Measurements from ENCODE around the gene HIPK1.

The HIPK1 gene

GRCh38 chr1:113975211-113975895 is 46.2 kb downstream of the HIPK1 start:
- TF ChIP-seq CTCF (IDR thresholded peaks at IDR 0.05; ENCODE audit: low read depth, low read length) = no peak
- no peaks in the 10 kb centered on the region for H3K9me3 ChIP-seq (ENCODE audit: severe bottlenecking)
- no peak overlapping the region for H3K4me3 ChIP-seq (ENCODE audit: low read depth, low read length)
- DNase-seq = no peak
- H3K36me3 ChIP-seq = peaks cover 44% of the 10 kb centered on the region
- no peaks in the 10 kb centered on the region for H3K27me3 ChIP-seq (ENCODE audit: insufficient read depth, low read depth, severe bottlenecking)
- peak overlapping the region; percentile 58; the same call in 1 of the 2 replicates for H3K27ac ChIP-seq

- peak; percentile 71 for DNase-seq
- no peaks in the 10 kb centered on the region for H3K9me3 ChIP-seq (ENCODE audit: severe bottlenecking)
- H3K4me3 ChIP-seq (ENCODE audit: low read depth, low read length) = no peak overlapping the region
- TF ChIP-seq CTCF (IDR thresholded peaks at IDR 0.05; ENCODE audit: low read depth, low read length) = peak; percentile 64
- H3K36me3 ChIP-seq = peaks cover 30% of the 10 kb centered on the region
- peak overlapping the region; percentile 58 for H3K27ac ChIP-seq
- no peaks in the 10 kb centered on the region for H3K27me3 ChIP-seq (ENCODE audit: insufficient read depth, low read depth, severe bottlenecking)
Observed at GRCh38 chr1:113976609-113977278, 47.6 kb downstream of the HIPK1 start.

GRCh38 chr1:113977906-113978305 is 48.8 kb downstream of the HIPK1 start:
- Histone ChIP-seq H3K4me3 (ENCODE audit: low read depth, low read length) (no peak overlapping the region), H3K27ac (peak overlapping the region; percentile 10; the same call in 1 of the 2 replicates)
- no peak for TF ChIP-seq CTCF (IDR thresholded peaks at IDR 0.05; ENCODE audit: low read depth, low read length)

GRCh38 chr1:113978863-113979702 is 50.0 kb downstream of the HIPK1 start, which contains the start of gene OLFML3:
OLFML3 (plus strand) TSS chr1:113979474; CDS start chr1:113979517, 43 bp downstream.
- Histone ChIP-seq H3K27ac (peak within 1 kb of the TSS; percentile 76), H3K27me3 (ENCODE audit: insufficient read depth, low read depth, severe bottlenecking) (no peaks in the 10 kb centered on the region), H3K4me3 (ENCODE audit: low read depth, low read length) (peak within 1 kb of the TSS; percentile 35), H3K36me3 (peaks cover 9% of the 10 kb centered on the region; the same call in 1 of the 2 replicates), H3K9me3 (ENCODE audit: severe bottlenecking) (no peaks in the 10 kb centered on the region)
- TF ChIP-seq CTCF (IDR thresholded peaks at IDR 0.05; ENCODE audit: low read depth, low read length) = peak; percentile 70
- DNase-seq = peak; percentile 85

More at GRCh38 chr1:113977906-113978305, 48.8 kb downstream of the HIPK1 start:
- peaks cover 18% of the 10 kb centered on the region for H3K36me3 ChIP-seq
- H3K27me3 ChIP-seq (ENCODE audit: insufficient read depth, low read depth, severe bottlenecking) = no peaks in the 10 kb centered on the region
- no peaks in the 10 kb centered on the region for H3K9me3 ChIP-seq (ENCODE audit: severe bottlenecking)
- no peak for DNase-seq

GRCh38 chr1:113980110-113980509 is 51.0 kb downstream of the HIPK1 start:
- no peak for DNase-seq
- Histone ChIP-seq H3K27ac (no peak overlapping the region), H3K4me3 (ENCODE audit: low read depth, low read length) (no peak overlapping the region)

More at GRCh38 chr1:113980110-113980509, 51.0 kb downstream of the HIPK1 start:
- no peaks in the 10 kb centered on the region for H3K27me3 ChIP-seq (ENCODE audit: insufficient read depth, low read depth, severe bottlenecking)
- H3K9me3 ChIP-seq (ENCODE audit: severe bottlenecking) = no peaks in the 10 kb centered on the region
- no peak for TF ChIP-seq CTCF (IDR thresholded peaks at IDR 0.05; ENCODE audit: low read depth, low read length)
- 0 out of 2 replicates have a peak, but pooled peaks cover 5% of the 10 kb centered on the region for H3K36me3 ChIP-seq

Measured in WERI-Rb-1 (cell line).